Mucosa of descending colon (tissue), 3 donors: ENCODE results near the gene CCDC24. TPM values are rescaled to one million over a fixed set of nuclear protein-coding genes. Genes with fewer than 3 reads are reported as not detected.

Experiments
- ATAC-seq: fragments of 200-7000 bp; cut with Tn5 transposase; one replicate; pipeline ENCODE4 v1.9.1; 2020; ENCODE audit warnings: mild to moderate bottlenecking, moderate library complexity
- DNase-seq, 3 donors: peaks; one replicate each; pipeline ENCODE4 v3.0.0-alpha.2; 2020
- H3K36me3 ChIP-seq: fragments of 200-600 bp; one replicate; pipeline ENCODE4 v1.8.0; 2021; ENCODE audit warnings: low read depth, mild to moderate bottlenecking
- H3K4me1 ChIP-seq: fragments of 200-600 bp; one replicate; pipeline ENCODE4 v1.8.0; 2021; ENCODE audit warnings: low read depth, mild to moderate bottlenecking
- H3K4me3 ChIP-seq: fragments of 200-600 bp; one replicate; pipeline ENCODE4 v1.8.0; 2021; ENCODE audit warnings: mild to moderate bottlenecking
- H3K9me3 ChIP-seq: fragments of 200-600 bp; one replicate; pipeline ENCODE4 v1.8.0; 2021; ENCODE audit warnings: mild to moderate bottlenecking
- CTCF ChIP-seq: fragments of 200-600 bp; IDR thresholded peaks from one replicate; pipeline ENCODE4 v1.8.0; 2022; ENCODE audit warnings: antibody characterized with exemption, mild to moderate bottlenecking
- intact Hi-C, 2 donors: fragments of 100-400 bp; cut with DNase I in 1 of 2; cut with micrococcal nuclease in 1 of 2; formaldehyde crosslinking; loops; one replicate each; pipeline versions ENCODE4 v1.11.0 to v1.11.1; 2022; cut with DNase I, micrococcal nuclease
- total RNA-seq, 3 donors: library from RNA; stranded (reverse); fragmentation: NEBNext Ultra II Directional in 2 of 3; extraction: Animal tissue kit (Norgen Biotek cat#: 25700) in 2 of 3; gene quantifications; one replicate each; pipeline versions ENCODE4 v1.2.1 to v1.2.4, GENCODE V29; 2021 to 2023
- donor health status: DM: no; HTN: no; CAD: no; lungs with moderate emphysema.
- donor health status: DM: no; HTN: no; CAD: no.
- donor health status: DM: no; HTN: yes; CAD: no.

The CCDC24 gene
- total RNA-seq, 3 donors from 2014 or later, result 13.4 to 19.6 (median 16.9) TPM

GRCh38 chr1:43998000-43998378, 6.6 kb downstream of the CCDC24 start:
- intact Hi-C loops, result no loop called here
- Histone ChIP-seq H3K9me3 (no peaks in the 10 kb centered on the region), H3K36me3 (no peaks in the 10 kb centered on the region), H3K4me1 (peaks cover 9% of the 10 kb centered on the region), H3K4me3 (no peak overlapping the region)
- no peak for TF ChIP-seq CTCF
- DNase-seq (no peak), ATAC-seq (no peak)

GRCh38 chr1:43999455-43999854, 8.1 kb downstream of the CCDC24 start:
- TF ChIP-seq CTCF, result no peak
- intact Hi-C loops, result no loop called here

GRCh38 chr1:44000122-44000665, 8.8 kb downstream of the CCDC24 start:
- no peaks in the 10 kb centered on the region for H3K9me3 ChIP-seq
- TF ChIP-seq CTCF, result no peak
- no peak overlapping the region for H3K4me3 ChIP-seq
- H3K36me3 ChIP-seq, result no peaks in the 10 kb centered on the region
- intact Hi-C loops, result no loop called here
- DNase-seq (no peak), ATAC-seq (no peak)
- peaks cover 9% of the 10 kb centered on the region for H3K4me1 ChIP-seq

More at GRCh38 chr1:43999455-43999854, 8.1 kb downstream of the CCDC24 start:
- H3K9me3 ChIP-seq, result no peaks in the 10 kb centered on the region
- H3K4me3 ChIP-seq, result no peak overlapping the region
- DNase-seq (no peak), ATAC-seq (no peak)
- H3K36me3 ChIP-seq, result no peaks in the 10 kb centered on the region
- H3K4me1 ChIP-seq, result peaks cover 9% of the 10 kb centered on the region

- DNase-seq (no peak), ATAC-seq (no peak)
- intact Hi-C loops, result no loop called here
- no peaks in the 10 kb centered on the region for H3K36me3 ChIP-seq
- peaks cover 11% of the 10 kb centered on the region for H3K4me1 ChIP-seq
- no peak overlapping the region for H3K4me3 ChIP-seq
- TF ChIP-seq CTCF, result no peak
- H3K9me3 ChIP-seq, result no peaks in the 10 kb centered on the region
These were observed 10.8 kb downstream of the CCDC24 start for GRCh38 chr1:44002165-44002564.

- no peaks in the 10 kb centered on the region for H3K36me3 ChIP-seq
- ATAC-seq, result no peak
- intact Hi-C loops, result no loop called here
- no peak for TF ChIP-seq CTCF
- H3K9me3 ChIP-seq, result no peaks in the 10 kb centered on the region
- H3K4me1 ChIP-seq, result peaks cover 10% of the 10 kb centered on the region
- no peak overlapping the region for H3K4me3 ChIP-seq
- DNase-seq, result no peak
These were observed 11.3 kb downstream of the CCDC24 start for GRCh38 chr1:44002606-44003157.
